A549 (cell line): ENCODE results near the gene ARL10. TPM values are rescaled to one million over a fixed set of nuclear protein-coding genes. Genes with fewer than 3 reads are reported as not detected.

ENCODE experiments used
- ATAC-seq, 2 experiments: fragments of 200-7000 bp in 1 of 2; fragments of >200 bp in 1 of 2; cut with Nextera tagmentation in 1 of 2; cut with Tn5 transposase in 1 of 2; 3 replicates each; pipeline versions ENCODE4 v1.8.0 to v1.9.1; 2018 to 2020; ENCODE audit warnings: mild to moderate bottlenecking in 1 of 2, moderate library complexity in 1 of 2
- CTCF ChIA-PET: fragments of 300-600 bp; sonication (Branson Sonifier 250); formaldehyde crosslinking; extraction: SDS; loops from one replicate; lab custom pipeline; 2021; ENCODE audit warnings: antibody characterized with exemption, inconsistent platforms; lab: Yijun Ruan, JAX
- POLR2A ChIA-PET: fragments of 350-600 bp; formaldehyde crosslinking; extraction: SDS; loops from one replicate; lab custom pipeline; 2021; ENCODE audit warnings: antibody characterized with exemption, inconsistent platforms; lab: Yijun Ruan, JAX
- DNase-seq, 2 experiments: peaks; one replicate each; pipeline versions ENCODE4 v3.0.0 to v3.0.0-alpha.2; 2011 to 2016; ENCODE audit warnings: low read depth in 1 of 2, low spot score in 1 of 2
- FAIRE-seq: peaks from 2 replicates; lab custom pipeline; 2011; peaks lifted over from hg19 to GRCh38; lab: Jason Lieb, UNC
- H3K27ac ChIP-seq, 2 experiments: fragments of >200 bp; sonication (Bioruptor Twin); formaldehyde crosslinking; 3 replicates each; pipeline ENCODE4 v1.5.1; 2016 to 2017
- H3K4me1 ChIP-seq: fragments of >200 bp; sonication (Bioruptor Twin); formaldehyde crosslinking; 3 replicates; pipeline ENCODE4 v1.6.1; 2016
- H3K4me2 ChIP-seq: fragments of >200 bp; sonication (Bioruptor Twin); formaldehyde crosslinking; 3 replicates; pipeline ENCODE4 v1.6.1; 2016
- H3K4me3 ChIP-seq: fragments of >200 bp; sonication (Bioruptor Twin); formaldehyde crosslinking; 3 replicates; pipeline ENCODE4 v1.5.1; 2016
- H3K9me3 ChIP-seq: fragments of >200 bp; sonication (Bioruptor Twin); formaldehyde crosslinking; 3 replicates; pipeline ENCODE4 v1.6.1; 2016
- CHD4 ChIP-seq: fragments of 200-600 bp; sonication (generic); IDR thresholded peaks from 2 replicates; pipeline ENCODE4 v1.6.1; 2016; ENCODE audit warnings: antibody characterized with exemption, mild to moderate bottlenecking, borderline replicate concordance
- JUNB ChIP-seq: fragments of >200 bp; sonication (Bioruptor Twin); formaldehyde crosslinking; IDR thresholded peaks from 2 replicates; pipeline ENCODE4 v1.6.1; 2016
- MAFK ChIP-seq: fragments of 450-650 bp; IDR thresholded peaks from 2 replicates; pipeline ENCODE4 v1.6.1; 2014; ENCODE audit not compliant: partially characterized antibody
- NFE2L2 ChIP-seq: fragments of 150-350 bp; conservative IDR thresholded peaks from 2 replicates; pipeline ENCODE4 v1.6.1; 2014; ENCODE audit warnings: low read length
- NPAS2 ChIP-seq: fragments of 250-450 bp; sonication (Bioruptor Pico); IDR thresholded peaks from 2 replicates; pipeline ENCODE4 v1.8.0; 2022; ENCODE audit warnings: mild to moderate bottlenecking, moderate library complexity, borderline replicate concordance
- NR3C1 ChIP-seq: fragments of >200 bp; sonication (Bioruptor Twin); formaldehyde crosslinking; IDR thresholded peaks from 3 replicates; pipeline ENCODE4 v1.6.1; 2017
- RCOR1 ChIP-seq: fragments of 150-350 bp; IDR thresholded peaks from 2 replicates; pipeline ENCODE4 v1.6.1; 2014; ENCODE audit warnings: antibody characterized with exemption, low read length, low read depth
- RFX5 ChIP-seq: fragments of 450-650 bp; IDR thresholded peaks from 2 replicates; pipeline ENCODE4 v1.7.1; 2014; ENCODE audit warnings: antibody characterized with exemption, mild to moderate bottlenecking, moderate library complexity
- TFCP2L1 ChIP-seq: fragments of 250-450 bp; sonication (Bioruptor Pico); IDR thresholded peaks from 2 replicates; pipeline ENCODE4 v1.5.0; 2021; ENCODE audit warnings: mild to moderate bottlenecking
- ZNF302 ChIP-seq: fragments of 250-450 bp; sonication (Bioruptor Pico); IDR thresholded peaks from 2 replicates; pipeline ENCODE4 v1.9.0; 2021; ENCODE audit warnings: inconsistent platforms, mild to moderate bottlenecking, moderate library complexity
- WGBS: methylation state at CpG from one replicate; pipeline ENCODE4 v1.1.6; 2017; ENCODE audit errors: missing lambda C conversion rate; 5-methylcytosine and 5-hydroxymethylcytosine counted together
- polyA plus RNA-seq, 4 experiments: library from polyadenylated mRNA; depleted of rRNA in 3 of 4; stranded (reverse); fragments of >200 nt; fragmentation: RNase III in 1 of 4; extraction: RNeasy Plus Mini Kit Qiagen cat#74134 plus additional on column Dnase treatment in 1 of 4; gene quantifications; 2 replicates in 3 of 4; 3 replicates in 1 of 4; pipeline ENCODE4 v1.2.3, GENCODE V29; 2011 to 2017
- TF ChIP-seq, protein P1 (sequence below): fragments of 150-350 bp; IDR thresholded peaks from 2 replicates; pipeline ENCODE4 v1.6.1; 2014; ENCODE audit warnings: low read depth, mild to moderate bottlenecking, low read length
- TF ChIP-seq, protein P2 (sequence below): fragments of 450-650 bp; IDR thresholded peaks from 2 replicates; pipeline ENCODE4 v1.6.1; 2014; ENCODE audit warnings: antibody characterized with exemption
- TF ChIP-seq, protein P3 (sequence below): IDR thresholded peaks from 2 replicates; pipeline ENCODE4 v1.6.1; 2012; ENCODE audit warnings: low read depth, borderline replicate concordance
- TF ChIP-seq, protein P4 (sequence below): fragments of 250-450 bp; sonication (Bioruptor Pico); IDR thresholded peaks from 2 replicates; pipeline ENCODE4 v1.5.0; 2020; ENCODE audit warnings: low read depth, mild to moderate bottlenecking, moderate library complexity
- TF ChIP-seq, protein P5 (sequence below): fragments of 200-600 bp; sonication (generic); IDR thresholded peaks from 2 replicates; pipeline ENCODE4 v1.6.1; 2016; ENCODE audit warnings: antibody characterized with exemption, mild to moderate bottlenecking, moderate library complexity

The ARL10 gene
- polyA plus RNA-seq, 2 of the 4 experiments (the other 2 are of a cell fraction): 0.15 to 0.21 TPM

DNA sequence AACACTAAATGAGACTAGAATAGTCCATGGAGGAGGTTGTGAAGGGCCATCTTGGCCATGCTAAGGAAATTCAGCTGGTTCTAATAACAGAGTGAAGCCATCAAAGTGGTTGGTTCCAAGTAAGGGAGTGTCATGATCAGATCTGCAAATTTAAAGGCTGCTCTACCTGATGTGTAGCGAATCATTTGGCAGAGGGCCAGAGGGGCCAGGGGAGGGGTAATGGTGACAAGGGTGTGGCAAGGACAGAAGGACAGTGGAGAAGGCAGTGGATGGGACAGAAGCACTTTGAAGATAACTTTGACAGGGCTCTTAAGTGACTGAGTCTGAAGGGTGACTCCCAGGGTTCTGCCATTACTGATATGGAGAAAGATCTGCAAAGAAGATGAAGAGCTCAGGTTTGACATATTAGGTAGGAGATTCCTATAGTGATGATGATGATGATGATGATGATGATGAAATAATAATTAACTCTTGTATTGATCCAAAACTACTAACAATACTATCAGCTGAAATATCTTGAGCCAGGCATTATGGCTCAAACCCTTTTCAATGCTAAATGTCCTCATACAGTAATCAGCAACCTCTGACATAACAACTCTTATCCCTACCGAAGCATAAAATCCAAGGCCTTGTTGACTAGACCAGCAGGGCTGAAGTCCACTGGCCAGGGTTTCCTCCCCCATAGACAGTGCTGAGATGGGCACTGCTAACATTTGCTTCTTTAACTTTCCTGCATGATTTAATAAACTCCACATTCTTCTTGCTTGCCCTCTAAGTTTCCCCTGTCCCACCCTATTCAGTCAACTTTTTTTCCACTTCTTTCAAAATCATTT, 23.7 kb upstream of the ARL10 start:
- H3K4me1 ChIP-seq: no peaks in the 10 kb centered on the region
- ATAC-seq (no peak), FAIRE-seq (no peak), DNase-seq (no peak)
- ChIA-PET POLR2A (no interaction called here), CTCF (no interaction called here)
- no peak overlapping the region for H3K27ac ChIP-seq
- TF ChIP-seq NPAS2 (CRISPR knock-in tag) (no peak), MAFK (no peak), RCOR1 (no peak), CHD4 (no peak)
- TF ChIP-seq, protein P1, sequence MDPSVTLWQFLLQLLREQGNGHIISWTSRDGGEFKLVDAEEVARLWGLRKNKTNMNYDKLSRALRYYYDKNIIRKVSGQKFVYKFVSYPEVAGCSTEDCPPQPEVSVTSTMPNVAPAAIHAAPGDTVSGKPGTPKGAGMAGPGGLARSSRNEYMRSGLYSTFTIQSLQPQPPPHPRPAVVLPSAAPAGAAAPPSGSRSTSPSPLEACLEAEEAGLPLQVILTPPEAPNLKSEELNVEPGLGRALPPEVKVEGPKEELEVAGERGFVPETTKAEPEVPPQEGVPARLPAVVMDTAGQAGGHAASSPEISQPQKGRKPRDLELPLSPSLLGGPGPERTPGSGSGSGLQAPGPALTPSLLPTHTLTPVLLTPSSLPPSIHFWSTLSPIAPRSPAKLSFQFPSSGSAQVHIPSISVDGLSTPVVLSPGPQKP: no peak
- TF ChIP-seq, protein P2, sequence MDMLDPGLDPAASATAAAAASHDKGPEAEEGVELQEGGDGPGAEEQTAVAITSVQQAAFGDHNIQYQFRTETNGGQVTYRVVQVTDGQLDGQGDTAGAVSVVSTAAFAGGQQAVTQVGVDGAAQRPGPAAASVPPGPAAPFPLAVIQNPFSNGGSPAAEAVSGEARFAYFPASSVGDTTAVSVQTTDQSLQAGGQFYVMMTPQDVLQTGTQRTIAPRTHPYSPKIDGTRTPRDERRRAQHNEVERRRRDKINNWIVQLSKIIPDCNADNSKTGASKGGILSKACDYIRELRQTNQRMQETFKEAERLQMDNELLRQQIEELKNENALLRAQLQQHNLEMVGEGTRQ: no peak
- TF ChIP-seq, protein P3, sequence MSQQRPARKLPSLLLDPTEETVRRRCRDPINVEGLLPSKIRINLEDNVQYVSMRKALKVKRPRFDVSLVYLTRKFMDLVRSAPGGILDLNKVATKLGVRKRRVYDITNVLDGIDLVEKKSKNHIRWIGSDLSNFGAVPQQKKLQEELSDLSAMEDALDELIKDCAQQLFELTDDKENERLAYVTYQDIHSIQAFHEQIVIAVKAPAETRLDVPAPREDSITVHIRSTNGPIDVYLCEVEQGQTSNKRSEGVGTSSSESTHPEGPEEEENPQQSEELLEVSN: no peak
- TF ChIP-seq, protein P4, sequence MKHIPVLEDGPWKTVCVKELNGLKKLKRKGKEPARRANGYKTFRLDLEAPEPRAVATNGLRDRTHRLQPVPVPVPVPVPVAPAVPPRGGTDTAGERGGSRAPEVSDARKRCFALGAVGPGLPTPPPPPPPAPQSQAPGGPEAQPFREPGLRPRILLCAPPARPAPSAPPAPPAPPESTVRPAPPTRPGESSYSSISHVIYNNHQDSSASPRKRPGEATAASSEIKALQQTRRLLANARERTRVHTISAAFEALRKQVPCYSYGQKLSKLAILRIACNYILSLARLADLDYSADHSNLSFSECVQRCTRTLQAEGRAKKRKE: no peak
- TF ChIP-seq, protein P5, sequence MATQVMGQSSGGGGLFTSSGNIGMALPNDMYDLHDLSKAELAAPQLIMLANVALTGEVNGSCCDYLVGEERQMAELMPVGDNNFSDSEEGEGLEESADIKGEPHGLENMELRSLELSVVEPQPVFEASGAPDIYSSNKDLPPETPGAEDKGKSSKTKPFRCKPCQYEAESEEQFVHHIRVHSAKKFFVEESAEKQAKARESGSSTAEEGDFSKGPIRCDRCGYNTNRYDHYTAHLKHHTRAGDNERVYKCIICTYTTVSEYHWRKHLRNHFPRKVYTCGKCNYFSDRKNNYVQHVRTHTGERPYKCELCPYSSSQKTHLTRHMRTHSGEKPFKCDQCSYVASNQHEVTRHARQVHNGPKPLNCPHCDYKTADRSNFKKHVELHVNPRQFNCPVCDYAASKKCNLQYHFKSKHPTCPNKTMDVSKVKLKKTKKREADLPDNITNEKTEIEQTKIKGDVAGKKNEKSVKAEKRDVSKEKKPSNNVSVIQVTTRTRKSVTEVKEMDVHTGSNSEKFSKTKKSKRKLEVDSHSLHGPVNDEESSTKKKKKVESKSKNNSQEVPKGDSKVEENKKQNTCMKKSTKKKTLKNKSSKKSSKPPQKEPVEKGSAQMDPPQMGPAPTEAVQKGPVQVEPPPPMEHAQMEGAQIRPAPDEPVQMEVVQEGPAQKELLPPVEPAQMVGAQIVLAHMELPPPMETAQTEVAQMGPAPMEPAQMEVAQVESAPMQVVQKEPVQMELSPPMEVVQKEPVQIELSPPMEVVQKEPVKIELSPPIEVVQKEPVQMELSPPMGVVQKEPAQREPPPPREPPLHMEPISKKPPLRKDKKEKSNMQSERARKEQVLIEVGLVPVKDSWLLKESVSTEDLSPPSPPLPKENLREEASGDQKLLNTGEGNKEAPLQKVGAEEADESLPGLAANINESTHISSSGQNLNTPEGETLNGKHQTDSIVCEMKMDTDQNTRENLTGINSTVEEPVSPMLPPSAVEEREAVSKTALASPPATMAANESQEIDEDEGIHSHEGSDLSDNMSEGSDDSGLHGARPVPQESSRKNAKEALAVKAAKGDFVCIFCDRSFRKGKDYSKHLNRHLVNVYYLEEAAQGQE: no peak
- WGBS: 92% methylated on average over 2 of the region's 2 CpGs
- H3K9me3 ChIP-seq: no peaks in the 10 kb centered on the region
- H3K4me3 ChIP-seq: no peak overlapping the region
- H3K4me2 ChIP-seq: no peak overlapping the region

DNA sequence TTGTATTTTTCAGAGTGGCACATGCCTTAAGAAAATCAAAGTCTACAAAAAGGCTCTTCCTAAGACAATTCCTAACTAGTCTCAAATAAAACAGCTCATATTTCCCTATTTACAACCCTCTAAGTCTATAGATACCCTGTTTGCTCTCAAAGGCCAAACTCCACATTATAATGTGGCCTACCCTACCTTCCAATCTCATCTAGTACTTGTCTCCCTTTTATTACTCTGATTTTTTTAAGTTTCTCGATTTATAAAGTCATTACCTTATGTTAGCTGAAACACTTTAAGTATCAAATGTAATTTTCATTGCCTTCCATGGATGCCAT, 23.2 kb upstream of the ARL10 start:
- Histone ChIP-seq H3K4me2 (no peak overlapping the region), H3K27ac (no peak overlapping the region), H3K9me3 (no peaks in the 10 kb centered on the region), H3K4me3 (no peak overlapping the region), H3K4me1 (no peaks in the 10 kb centered on the region)
- no peak for ATAC-seq
- WGBS: 55% methylated on average over 1 of the region's 1 CpG
- ChIA-PET CTCF (no interaction called here), POLR2A (no interaction called here)
- TF ChIP-seq TFCP2L1 (CRISPR knock-in tag) (no peak), MAFK (no peak), RFX5 (no peak), NR3C1 (no peak), NFE2L2 (no peak), ZNF302 (CRISPR knock-in tag) (no peak), JUNB (no peak)
- no peak for FAIRE-seq
- DNase-seq: no peak
